Mucosa of descending colon (tissue), 3 donors: ENCODE measurements around the gene RBM38. TPM values are rescaled to one million over a fixed set of nuclear protein-coding genes. Genes with fewer than 3 reads are reported as not detected.
A peak's percentile ranks its signal among the peaks of the same experiment; 100 is the strongest.

Experiments
- ATAC-seq: fragments of 200-7000 bp; cut with Tn5 transposase; one replicate; pipeline ENCODE4 v1.9.1; 2020; ENCODE audit warnings: mild to moderate bottlenecking, moderate library complexity
- DNase-seq, 3 donors: peaks; one replicate each; pipeline ENCODE4 v3.0.0-alpha.2; 2020
- H3K36me3 ChIP-seq: fragments of 200-600 bp; one replicate; pipeline ENCODE4 v1.8.0; 2021; ENCODE audit warnings: low read depth, mild to moderate bottlenecking
- H3K4me1 ChIP-seq: fragments of 200-600 bp; one replicate; pipeline ENCODE4 v1.8.0; 2021; ENCODE audit warnings: low read depth, mild to moderate bottlenecking
- H3K4me3 ChIP-seq: fragments of 200-600 bp; one replicate; pipeline ENCODE4 v1.8.0; 2021; ENCODE audit warnings: mild to moderate bottlenecking
- H3K9me3 ChIP-seq: fragments of 200-600 bp; one replicate; pipeline ENCODE4 v1.8.0; 2021; ENCODE audit warnings: mild to moderate bottlenecking
- intact Hi-C, 2 donors: fragments of 100-400 bp; cut with DNase I in 1 of 2; cut with micrococcal nuclease in 1 of 2; formaldehyde crosslinking; loops; one replicate each; pipeline versions ENCODE4 v1.11.0 to v1.11.1; 2022; cut with DNase I, micrococcal nuclease
- total RNA-seq, 3 donors: library from RNA; stranded (reverse); fragmentation: NEBNext Ultra II Directional in 2 of 3; extraction: Animal tissue kit (Norgen Biotek cat#: 25700) in 2 of 3; gene quantifications; one replicate each; pipeline versions ENCODE4 v1.2.1 to v1.2.4, GENCODE V29; 2021 to 2023
- TF ChIP-seq, protein P1 (sequence below): fragments of 200-600 bp; IDR thresholded peaks from one replicate; pipeline ENCODE4 v1.8.0; 2022; ENCODE audit warnings: antibody characterized with exemption, mild to moderate bottlenecking
- donor health status: DM: no; HTN: no; CAD: no; lungs with moderate emphysema.
- donor health status: DM: no; HTN: no; CAD: no.
- donor health status: DM: no; HTN: yes; CAD: no.

RBM38 gene
- total RNA-seq, 3 donors from 2014 or later: 29.5 to 85.5 (median 36.8) TPM

DNA sequence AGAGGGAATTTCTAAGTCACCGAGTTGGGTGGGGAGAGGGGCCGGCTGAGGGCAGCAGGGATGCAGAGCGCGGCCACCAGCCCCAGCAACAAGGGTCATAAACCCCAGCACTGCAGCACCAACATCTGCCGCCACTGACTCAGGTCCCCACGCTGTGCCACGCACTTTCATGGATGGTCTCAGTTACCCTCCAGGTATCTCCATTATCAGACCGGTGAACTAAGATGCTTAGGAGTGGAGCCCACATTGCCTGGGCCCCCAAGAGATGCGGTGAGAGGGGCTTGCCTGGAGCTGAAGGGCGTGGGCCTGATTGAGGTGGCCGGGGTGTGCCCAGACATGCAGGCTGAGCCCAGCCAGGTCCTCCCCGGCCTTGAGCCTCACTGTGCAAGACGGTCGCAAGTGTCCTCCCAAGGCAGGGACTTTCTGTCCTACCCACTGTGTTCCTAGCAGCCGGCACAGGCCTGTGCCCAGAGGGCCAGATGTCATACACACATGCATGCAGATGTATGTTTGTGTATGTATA, 19.3 kb downstream of the RBM38 start:
- ATAC-seq: peak; percentile 6
- TF ChIP-seq, protein P1, sequence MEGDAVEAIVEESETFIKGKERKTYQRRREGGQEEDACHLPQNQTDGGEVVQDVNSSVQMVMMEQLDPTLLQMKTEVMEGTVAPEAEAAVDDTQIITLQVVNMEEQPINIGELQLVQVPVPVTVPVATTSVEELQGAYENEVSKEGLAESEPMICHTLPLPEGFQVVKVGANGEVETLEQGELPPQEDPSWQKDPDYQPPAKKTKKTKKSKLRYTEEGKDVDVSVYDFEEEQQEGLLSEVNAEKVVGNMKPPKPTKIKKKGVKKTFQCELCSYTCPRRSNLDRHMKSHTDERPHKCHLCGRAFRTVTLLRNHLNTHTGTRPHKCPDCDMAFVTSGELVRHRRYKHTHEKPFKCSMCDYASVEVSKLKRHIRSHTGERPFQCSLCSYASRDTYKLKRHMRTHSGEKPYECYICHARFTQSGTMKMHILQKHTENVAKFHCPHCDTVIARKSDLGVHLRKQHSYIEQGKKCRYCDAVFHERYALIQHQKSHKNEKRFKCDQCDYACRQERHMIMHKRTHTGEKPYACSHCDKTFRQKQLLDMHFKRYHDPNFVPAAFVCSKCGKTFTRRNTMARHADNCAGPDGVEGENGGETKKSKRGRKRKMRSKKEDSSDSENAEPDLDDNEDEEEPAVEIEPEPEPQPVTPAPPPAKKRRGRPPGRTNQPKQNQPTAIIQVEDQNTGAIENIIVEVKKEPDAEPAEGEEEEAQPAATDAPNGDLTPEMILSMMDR: no peak

DNA sequence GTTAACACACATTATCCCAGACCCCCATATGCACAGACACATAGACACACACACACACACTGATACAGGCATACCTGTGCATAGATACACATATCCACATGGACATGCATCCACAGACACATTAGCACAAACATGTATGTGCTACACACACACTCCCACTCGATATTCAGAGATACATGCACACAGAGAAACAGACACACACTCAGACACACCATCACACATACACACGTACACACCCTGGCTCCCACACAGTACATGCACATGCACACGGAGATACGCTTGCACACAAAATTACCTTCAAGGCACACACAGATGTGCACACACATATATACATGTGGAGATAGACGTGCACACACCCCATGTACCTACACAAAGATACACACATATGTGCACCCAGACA, 19.7 kb downstream of the RBM38 start:
- TF ChIP-seq, protein P1: no peak
- ATAC-seq (no peak), DNase-seq (no peak)
- Histone ChIP-seq H3K4me1 (no peaks in the 10 kb centered on the region), H3K36me3 (no peaks in the 10 kb centered on the region), H3K9me3 (no peaks in the 10 kb centered on the region), H3K4me3 (no peak overlapping the region)
- intact Hi-C loops: no loop called here

More for the DNA sequence above, 19.3 kb downstream of the RBM38 start:
- Histone ChIP-seq H3K36me3 (no peaks in the 10 kb centered on the region), H3K9me3 (no peaks in the 10 kb centered on the region), H3K4me3 (no peak overlapping the region), H3K4me1 (no peaks in the 10 kb centered on the region)
- intact Hi-C loops: no loop called here
- DNase-seq: no peak

DNA sequence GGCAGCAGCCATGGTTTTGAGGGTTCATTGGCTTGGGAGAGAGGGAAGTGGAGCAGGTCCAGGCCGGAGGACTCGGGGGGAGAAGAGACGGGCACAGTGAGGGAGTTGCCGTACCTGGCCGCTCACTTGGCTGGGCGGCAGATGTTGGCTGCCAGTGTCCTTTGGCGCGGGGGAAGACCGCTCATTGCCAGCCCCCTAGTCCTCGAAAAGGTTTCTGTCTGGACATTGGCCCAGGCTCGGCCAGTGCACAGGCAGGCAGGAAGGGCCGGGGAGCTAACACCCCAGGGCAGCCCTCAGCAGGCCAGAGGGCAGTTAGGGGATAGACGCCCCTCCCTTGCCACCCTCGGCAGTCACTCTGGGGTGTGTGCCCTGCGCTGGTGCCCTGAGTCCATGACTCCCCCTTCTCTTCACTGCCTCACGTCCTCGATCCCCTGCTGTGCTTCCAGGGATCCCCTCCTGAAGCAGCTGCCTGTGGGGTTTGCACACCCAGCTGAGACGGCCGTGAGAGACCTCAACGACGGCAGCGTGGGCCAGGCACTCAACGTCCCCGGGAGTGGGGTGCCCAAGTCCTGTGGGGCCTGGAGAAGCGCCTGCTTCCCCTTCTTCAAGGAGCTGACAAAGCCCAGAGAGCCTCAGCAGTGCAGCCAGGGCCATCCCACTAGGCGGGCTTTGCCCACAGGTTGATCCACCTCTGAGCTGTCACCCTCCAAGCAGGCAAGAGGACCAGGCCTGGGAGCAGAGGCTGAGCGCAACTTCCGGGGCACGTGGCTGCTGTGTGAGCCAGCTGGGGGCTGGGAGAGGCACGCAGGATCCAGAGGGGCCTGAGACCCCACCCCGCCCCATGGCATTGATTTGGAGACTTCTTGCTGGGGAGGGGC, 20.4 kb downstream of the RBM38 start:
- no peaks in the 10 kb centered on the region for H3K36me3 ChIP-seq
- TF ChIP-seq, protein P1: no peak
- H3K4me1 ChIP-seq: no peaks in the 10 kb centered on the region
- intact Hi-C loops: no loop called here
- H3K4me3 ChIP-seq: no peak overlapping the region
- no peaks in the 10 kb centered on the region for H3K9me3 ChIP-seq
- DNase-seq: no peak
- no peak for ATAC-seq

DNA sequence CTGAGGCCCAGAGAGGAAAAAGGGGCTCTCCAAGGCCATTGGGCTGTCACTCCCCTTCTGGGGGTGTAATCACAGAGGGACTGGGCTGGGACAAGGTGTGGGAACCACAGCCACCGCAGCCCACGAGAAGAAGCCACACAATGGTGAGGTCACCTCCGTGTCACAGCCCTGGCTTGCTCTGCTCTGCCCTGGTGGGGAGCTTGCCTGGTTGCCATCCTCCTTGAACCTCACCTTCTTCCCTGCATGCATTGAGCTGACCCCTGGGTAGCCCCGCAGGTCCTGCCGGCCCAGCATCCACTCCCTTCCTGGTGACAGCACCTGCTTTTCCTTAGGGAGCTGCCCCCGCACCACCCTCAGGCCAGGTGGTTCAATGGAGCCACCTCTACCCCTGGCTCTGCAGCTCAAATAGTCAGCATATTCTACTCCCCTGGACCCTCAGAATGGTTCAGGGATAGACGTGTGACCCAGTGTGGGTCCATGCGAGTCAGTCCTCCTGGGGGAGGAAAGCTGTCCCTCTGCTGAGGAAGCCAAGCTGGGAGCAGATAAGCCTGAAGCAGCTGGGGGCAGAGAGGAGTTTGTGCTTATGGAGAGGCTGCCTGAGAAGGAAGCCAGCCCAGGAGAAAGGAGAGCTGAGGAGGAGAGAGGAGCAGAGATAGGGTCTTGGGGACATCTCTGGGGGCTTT, 21.3 kb downstream of the RBM38 start:
- no peak for ATAC-seq

DNA sequence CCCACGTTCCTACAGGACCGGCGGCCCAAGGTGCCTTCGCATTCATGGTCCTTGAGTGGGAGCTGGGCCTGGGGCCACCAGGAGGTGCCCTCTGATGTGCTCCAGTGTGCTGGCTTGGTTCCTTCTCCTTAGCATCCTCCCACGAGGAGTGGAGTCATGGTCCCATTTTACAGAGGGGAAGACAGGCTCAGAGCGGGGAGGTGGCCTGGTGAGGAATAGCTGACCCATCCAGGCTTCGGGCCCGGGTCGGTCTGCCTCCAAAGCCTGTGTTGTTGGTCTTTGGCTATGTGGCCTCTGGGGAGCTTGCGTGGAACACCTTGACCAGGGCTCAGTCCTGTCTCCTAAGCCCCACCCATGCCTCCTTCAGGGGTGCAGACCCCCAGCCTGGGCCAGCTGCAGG, 22.8 kb downstream of the RBM38 start:
- H3K4me1 ChIP-seq: no peaks in the 10 kb centered on the region
- no peak for DNase-seq
- TF ChIP-seq, protein P1: no peak
- ATAC-seq: no peak
- no peaks in the 10 kb centered on the region for H3K36me3 ChIP-seq
- intact Hi-C loops: no loop called here
- H3K9me3 ChIP-seq: no peaks in the 10 kb centered on the region
- no peak overlapping the region for H3K4me3 ChIP-seq

More for the DNA sequence above, 21.3 kb downstream of the RBM38 start:
- TF ChIP-seq, protein P1: no peak
- no peak for DNase-seq
- Histone ChIP-seq H3K9me3 (no peaks in the 10 kb centered on the region), H3K4me3 (no peak overlapping the region), H3K4me1 (no peaks in the 10 kb centered on the region), H3K36me3 (no peaks in the 10 kb centered on the region)
- intact Hi-C loops: no loop called here
